ENCODE measurements around the gene MAP4K4.

Gene MAP4K4

GRCh38 chr2:101697124-101698013, at the start of gene MAP4K4:
MAP4K4 (plus strand) TSS chr2:101697707; CDS start chr2:101698081, 374 bp downstream.
- in situ Hi-C loops (cut with HindIII; ENCODE audit: low pct_ligation_motif_present, low sequenced_read_pairs), result no loop called here
- Histone ChIP-seq H3K27me3 (replicated peaks) (no peaks in the 10 kb centered on the region), H3K27ac (peak within 1 kb of the TSS; percentile 68), H3K36me3 (replicated peaks) (peaks cover under 1% of the 10 kb centered on the region), H3K4me3 (ENCODE audit: low read depth, low read length) (peak within 1 kb of the TSS; percentile 74)
- TF ChIP-seq CTCF (IDR thresholded peaks at IDR 0.05; ENCODE audit: low read depth, low read length, missing control alignments), result peak; percentile 39
- peak; percentile 78 for DNase-seq

- no peak overlapping the region for H3K4me3 ChIP-seq (ENCODE audit: low read depth, low read length)
- no peaks in the 10 kb centered on the region for H3K27me3 ChIP-seq (replicated peaks)
- H3K27ac ChIP-seq, result no peak overlapping the region
- in situ Hi-C loops (cut with HindIII; ENCODE audit: low pct_ligation_motif_present, low sequenced_read_pairs), result no loop called here
- no peak for TF ChIP-seq CTCF (IDR thresholded peaks at IDR 0.05; ENCODE audit: low read depth, low read length, missing control alignments)
- DNase-seq, result no peak
- no peaks in the 10 kb centered on the region for H3K36me3 ChIP-seq (replicated peaks)
Observed at GRCh38 chr2:101653469-101653868, 44.0 kb upstream of the MAP4K4 start.

GRCh38 chr2:101655702-101656422, 41.6 kb upstream of the MAP4K4 start:
- no peak for TF ChIP-seq CTCF (IDR thresholded peaks at IDR 0.05; ENCODE audit: low read depth, low read length, missing control alignments)
- no peak overlapping the region for H3K4me3 ChIP-seq (ENCODE audit: low read depth, low read length)
- no peaks in the 10 kb centered on the region for H3K27me3 ChIP-seq (replicated peaks)
- H3K27ac ChIP-seq, result no peak overlapping the region
- no peak for DNase-seq
- in situ Hi-C loops (cut with HindIII; ENCODE audit: low pct_ligation_motif_present, low sequenced_read_pairs), result no loop called here
- no peaks in the 10 kb centered on the region for H3K36me3 ChIP-seq (replicated peaks)

- in situ Hi-C loops (cut with HindIII; ENCODE audit: low pct_ligation_motif_present, low sequenced_read_pairs), result no loop called here
- no peak overlapping the region for H3K27ac ChIP-seq
- H3K36me3 ChIP-seq (replicated peaks), result no peaks in the 10 kb centered on the region
- no peak for DNase-seq
- no peak overlapping the region for H3K4me3 ChIP-seq (ENCODE audit: low read depth, low read length)
- no peak for TF ChIP-seq CTCF (IDR thresholded peaks at IDR 0.05; ENCODE audit: low read depth, low read length, missing control alignments)
- H3K27me3 ChIP-seq (replicated peaks), result no peaks in the 10 kb centered on the region
Observed at GRCh38 chr2:101657787-101658186, 39.7 kb upstream of the MAP4K4 start.

GRCh38 chr2:101658387-101658786, 39.1 kb upstream of the MAP4K4 start:
- DNase-seq, result peak; percentile 37
- Histone ChIP-seq H3K27me3 (replicated peaks) (no peaks in the 10 kb centered on the region), H3K36me3 (replicated peaks) (no peaks in the 10 kb centered on the region), H3K4me3 (ENCODE audit: low read depth, low read length) (no peak overlapping the region), H3K27ac (no peak overlapping the region)
- no peak for TF ChIP-seq CTCF (IDR thresholded peaks at IDR 0.05; ENCODE audit: low read depth, low read length, missing control alignments)
- in situ Hi-C loops (cut with HindIII; ENCODE audit: low pct_ligation_motif_present, low sequenced_read_pairs), result no loop called here

Data from brain microvascular endothelial cell (primary cell).